Fibroblast of villous mesenchyme (primary cell): ENCODE data around the gene KLK3. TPM values are rescaled to one million over a fixed set of nuclear protein-coding genes. Genes with fewer than 3 reads are reported as not detected.

Experiments used
- DNase-seq: peaks from one replicate; pipeline ENCODE4 v3.0.0-alpha.2; 2010; ENCODE audit warnings: low read depth
- H3K4me3 ChIP-seq: 2 replicates; pipeline ENCODE4 v1.5.1; 2011; ENCODE audit warnings: low read depth, mild to moderate bottlenecking, low read length
- total RNA-seq: library from RNA; depleted of rRNA; stranded (reverse); fragments of >200 nt; gene quantifications from 2 replicates; pipeline ENCODE4 v1.2.3, GENCODE V29; 2012
- TF ChIP-seq, protein P1 (sequence below): IDR thresholded peaks from 2 replicates; pipeline ENCODE4 v1.5.1; 2012; ENCODE audit warnings: low read depth, mild to moderate bottlenecking, low read length; ENCODE audit not compliant: insufficient read depth

The KLK3 gene
- total RNA-seq, 1 donor = not detected

DNA sequence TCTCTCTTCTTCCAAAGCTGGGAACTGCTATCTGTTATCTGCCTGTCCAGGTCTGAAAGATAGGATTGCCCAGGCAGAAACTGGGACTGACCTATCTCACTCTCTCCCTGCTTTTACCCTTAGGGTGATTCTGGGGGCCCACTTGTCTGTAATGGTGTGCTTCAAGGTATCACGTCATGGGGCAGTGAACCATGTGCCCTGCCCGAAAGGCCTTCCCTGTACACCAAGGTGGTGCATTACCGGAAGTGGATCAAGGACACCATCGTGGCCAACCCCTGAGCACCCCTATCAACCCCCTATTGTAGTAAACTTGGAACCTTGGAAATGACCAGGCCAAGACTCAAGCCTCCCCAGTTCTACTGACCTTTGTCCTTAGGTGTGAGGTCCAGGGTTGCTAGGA, 5.1 kb downstream of the KLK3 start:
- no peak overlapping the region for H3K4me3 ChIP-seq
- no peak for DNase-seq
- TF ChIP-seq, protein P1, sequence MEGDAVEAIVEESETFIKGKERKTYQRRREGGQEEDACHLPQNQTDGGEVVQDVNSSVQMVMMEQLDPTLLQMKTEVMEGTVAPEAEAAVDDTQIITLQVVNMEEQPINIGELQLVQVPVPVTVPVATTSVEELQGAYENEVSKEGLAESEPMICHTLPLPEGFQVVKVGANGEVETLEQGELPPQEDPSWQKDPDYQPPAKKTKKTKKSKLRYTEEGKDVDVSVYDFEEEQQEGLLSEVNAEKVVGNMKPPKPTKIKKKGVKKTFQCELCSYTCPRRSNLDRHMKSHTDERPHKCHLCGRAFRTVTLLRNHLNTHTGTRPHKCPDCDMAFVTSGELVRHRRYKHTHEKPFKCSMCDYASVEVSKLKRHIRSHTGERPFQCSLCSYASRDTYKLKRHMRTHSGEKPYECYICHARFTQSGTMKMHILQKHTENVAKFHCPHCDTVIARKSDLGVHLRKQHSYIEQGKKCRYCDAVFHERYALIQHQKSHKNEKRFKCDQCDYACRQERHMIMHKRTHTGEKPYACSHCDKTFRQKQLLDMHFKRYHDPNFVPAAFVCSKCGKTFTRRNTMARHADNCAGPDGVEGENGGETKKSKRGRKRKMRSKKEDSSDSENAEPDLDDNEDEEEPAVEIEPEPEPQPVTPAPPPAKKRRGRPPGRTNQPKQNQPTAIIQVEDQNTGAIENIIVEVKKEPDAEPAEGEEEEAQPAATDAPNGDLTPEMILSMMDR = no peak

- TF ChIP-seq, protein P1 = no peak
- DNase-seq = no peak
- H3K4me3 ChIP-seq = no peak overlapping the region
Observed at GRCh38 chr19:50861010-50861409, 6.3 kb downstream of the KLK3 start.

GRCh38 chr19:50861496-50862286, 7.0 kb downstream of the KLK3 start:
- H3K4me3 ChIP-seq = no peak overlapping the region
- DNase-seq = no peak
- TF ChIP-seq, protein P1 = no peak

DNA sequence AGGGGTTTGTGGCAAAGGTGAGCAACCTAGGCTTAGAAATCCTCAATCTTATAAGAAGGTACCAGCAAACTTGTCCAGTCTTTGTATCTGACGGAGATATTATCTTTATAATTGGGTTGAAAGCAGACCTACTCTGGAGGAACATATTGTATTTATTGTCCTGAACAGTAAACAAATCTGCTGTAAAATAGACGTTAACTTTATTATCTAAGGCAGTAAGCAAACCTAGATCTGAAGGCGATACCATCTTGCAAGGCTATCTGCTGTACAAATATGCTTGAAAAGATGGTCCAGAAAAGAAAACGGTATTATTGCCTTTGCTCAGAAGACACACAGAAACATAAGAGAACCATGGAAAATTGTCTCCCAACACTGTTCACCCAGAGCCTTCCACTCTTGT, 14.8 kb downstream of the KLK3 start:
- TF ChIP-seq, protein P1 = no peak
- no peak overlapping the region for H3K4me3 ChIP-seq
- no peak for DNase-seq

GRCh38 chr19:50870417-50871089, 15.8 kb downstream of the KLK3 start:
- DNase-seq = no peak
- TF ChIP-seq, protein P1 = no peak
- H3K4me3 ChIP-seq = no peak overlapping the region

- DNase-seq = no peak
- TF ChIP-seq, protein P1 = no peak
- H3K4me3 ChIP-seq = no peak within 1 kb of the TSS
Observed at GRCh38 chr19:50873056-50873455, 18.3 kb downstream of the KLK3 start, which contains the start of gene KLK2. KLK2 (plus strand) TSS chr19:50873439; CDS start chr19:50873474, 35 bp downstream.

- TF ChIP-seq, protein P1 = no peak
- DNase-seq = no peak
- no peak overlapping the region for H3K4me3 ChIP-seq
Observed at GRCh38 chr19:50874211-50874610, 19.5 kb downstream of the KLK3 start.
